CD4-positive, alpha-beta T cell treated with Interleukin-6 at 100 ng/mL for 8 hours (primary cell): ENCODE measurements around the gene NPAS3.

Source experiments
- DNase-seq: peaks from one replicate; pipeline ENCODE4 v3.0.0-alpha.2; 2020; ENCODE audit warnings: mixed read lengths, low spot score

Gene NPAS3

DNA sequence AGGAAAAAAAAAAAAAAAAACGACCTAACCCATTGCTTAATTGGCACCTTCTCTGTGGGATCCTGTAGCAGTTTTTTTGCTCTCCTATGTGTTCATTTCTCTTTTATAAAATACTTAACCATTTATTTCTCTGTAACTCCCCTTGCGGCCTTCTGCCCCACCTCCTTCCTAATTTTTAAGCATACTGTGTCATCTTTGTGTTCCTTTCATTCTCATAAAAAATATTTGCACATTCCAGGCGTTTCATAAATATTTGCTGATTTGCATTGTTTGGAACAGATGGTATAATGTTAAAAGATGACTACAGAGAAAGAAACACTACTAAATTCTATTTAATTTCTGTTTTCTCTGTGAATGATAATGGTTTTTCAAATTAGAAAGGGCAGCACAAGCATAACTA is 77.9 kb downstream of the NPAS3 start:
- DNase-seq = no peak

DNA sequence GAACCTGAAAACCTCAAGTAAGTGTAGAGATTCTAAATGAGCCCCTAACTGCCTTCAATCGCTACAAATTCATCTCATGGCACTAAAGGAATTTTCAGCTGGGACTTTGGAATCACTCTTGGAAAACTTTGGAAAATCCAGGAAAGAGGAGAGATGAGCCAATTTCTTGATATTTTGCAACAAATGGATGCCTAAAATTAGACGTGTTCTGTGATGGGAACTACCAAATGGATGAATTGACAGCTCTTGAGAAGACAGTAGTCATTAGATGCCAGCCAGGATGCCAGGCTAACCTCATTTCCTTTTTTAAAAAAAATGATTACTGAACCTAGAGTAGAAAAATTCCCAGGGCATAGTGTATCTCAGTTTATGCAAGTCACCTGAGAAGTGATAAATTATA is 78.3 kb downstream of the NPAS3 start:
- DNase-seq = no peak

DNA sequence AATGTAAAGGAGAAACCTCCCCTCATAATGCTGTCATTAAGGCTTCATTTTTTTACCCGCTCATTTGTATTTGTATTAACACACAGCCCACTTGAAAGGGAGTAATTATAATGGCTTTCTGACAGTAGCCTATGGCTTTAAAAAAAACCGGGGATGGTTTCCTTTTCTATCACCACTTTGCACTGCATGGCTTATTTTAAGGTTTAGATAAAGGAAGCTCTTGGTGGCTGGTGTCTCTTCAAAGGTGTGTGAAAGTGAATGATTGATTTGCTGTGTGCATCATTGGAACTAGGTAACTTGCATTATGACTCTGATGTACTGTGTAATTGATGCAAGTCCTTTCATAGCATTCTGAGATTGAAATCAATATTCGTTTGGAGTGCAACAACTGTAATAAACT is 80.7 kb downstream of the NPAS3 start:
- DNase-seq = no peak

DNA sequence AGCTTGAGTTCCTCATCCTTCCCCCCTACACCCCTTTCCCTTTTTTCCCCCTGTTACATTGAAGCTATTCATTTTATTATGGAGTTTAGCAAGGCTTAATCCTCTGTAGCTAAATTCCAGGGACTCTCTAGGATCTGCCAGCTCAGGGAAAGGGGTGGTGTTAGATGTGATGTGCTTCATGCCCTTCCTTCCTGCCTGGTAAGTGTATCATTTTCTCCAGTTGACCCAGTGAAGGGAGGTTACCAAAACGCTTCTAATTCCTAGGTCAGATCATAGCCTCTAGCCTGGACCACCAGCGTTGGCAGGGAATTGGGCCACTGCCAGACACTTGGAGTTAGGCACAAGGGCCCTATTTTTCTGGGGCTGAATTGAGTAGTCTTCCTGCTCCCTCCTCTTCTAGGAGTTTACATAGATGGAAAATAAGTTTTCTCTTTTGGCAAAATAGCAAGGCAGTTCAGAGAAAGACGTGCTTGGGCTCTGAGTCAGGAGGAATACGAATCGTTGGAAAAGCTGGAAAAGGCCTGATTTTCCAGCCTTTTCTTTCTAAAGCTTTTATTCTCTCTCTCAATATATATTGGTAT is 88.3 kb downstream of the NPAS3 start:
- DNase-seq = no peak

DNA sequence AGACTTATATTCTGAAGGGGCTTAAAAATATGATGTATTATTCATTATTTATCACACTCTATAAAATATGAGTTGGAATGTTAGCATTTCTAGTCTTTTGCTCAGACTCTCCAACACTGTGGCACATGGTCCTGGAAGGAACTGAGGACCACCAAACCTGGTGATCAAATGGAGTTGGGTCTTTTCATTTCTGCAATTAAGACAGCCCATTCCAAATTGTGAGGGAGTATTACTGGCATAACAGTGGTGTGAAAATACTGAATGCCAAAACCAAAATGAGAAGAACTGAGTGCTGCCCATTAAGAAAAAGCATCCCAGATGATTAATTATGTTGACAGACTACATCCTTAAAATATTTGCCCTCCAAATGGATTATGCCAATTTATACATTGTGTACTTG is 90.8 kb downstream of the NPAS3 start:
- DNase-seq = no peak

DNA sequence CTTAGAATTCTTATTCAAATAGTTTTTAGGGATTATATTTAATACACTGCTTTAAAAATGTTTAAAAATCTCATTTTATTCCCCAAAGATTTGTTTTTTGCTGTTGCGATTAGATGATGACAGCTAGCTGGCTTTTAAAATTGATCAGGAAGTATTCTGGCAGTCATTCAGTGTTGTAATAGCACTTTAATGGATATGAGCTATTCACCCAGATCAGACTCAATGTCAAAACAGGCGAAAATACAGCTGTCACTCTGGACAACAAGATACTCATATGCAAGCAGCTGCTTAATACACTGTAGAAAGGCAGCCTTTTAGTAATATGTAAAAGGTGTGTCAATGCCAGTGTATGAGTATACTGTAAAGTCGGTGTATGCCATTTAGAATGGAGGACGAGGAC is 91.7 kb downstream of the NPAS3 start:
- no peak for DNase-seq

DNA sequence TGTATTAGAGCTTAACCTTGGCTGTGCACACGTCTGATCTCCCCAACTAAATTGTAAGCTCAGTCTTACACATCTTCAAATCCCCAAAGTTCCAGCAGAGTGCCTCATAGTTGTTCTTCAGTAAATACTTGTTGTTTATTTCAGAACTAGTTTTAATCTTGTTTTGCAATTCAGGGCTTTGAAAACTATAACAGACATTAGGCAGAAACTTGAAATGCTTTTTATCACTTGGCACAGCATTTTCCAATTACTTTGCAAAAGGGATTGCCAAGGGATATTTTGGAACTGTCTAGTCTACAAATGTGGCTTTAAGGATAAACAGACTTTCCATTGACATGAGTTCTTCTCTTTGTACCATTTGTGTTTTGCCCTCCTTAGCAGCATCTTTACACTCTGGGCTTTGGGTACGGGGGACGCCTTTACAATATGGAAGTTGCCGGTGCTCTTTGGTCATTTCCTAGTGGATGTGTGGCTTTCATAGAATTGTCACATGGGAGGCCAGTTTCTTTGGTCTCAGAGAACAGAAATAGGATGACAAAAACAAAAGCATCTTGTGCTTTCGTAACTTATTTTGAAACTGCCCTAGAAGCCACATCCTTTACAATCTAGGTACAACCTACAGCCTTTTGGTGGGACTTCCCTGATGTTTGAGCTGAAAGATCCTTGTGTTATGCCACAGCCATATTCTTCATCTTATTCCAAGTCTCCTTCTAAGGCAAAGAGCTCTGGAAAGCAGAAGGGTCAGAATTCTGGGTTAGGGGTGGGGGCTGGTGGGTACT is 96.9 kb downstream of the NPAS3 start:
- no peak for DNase-seq

DNA sequence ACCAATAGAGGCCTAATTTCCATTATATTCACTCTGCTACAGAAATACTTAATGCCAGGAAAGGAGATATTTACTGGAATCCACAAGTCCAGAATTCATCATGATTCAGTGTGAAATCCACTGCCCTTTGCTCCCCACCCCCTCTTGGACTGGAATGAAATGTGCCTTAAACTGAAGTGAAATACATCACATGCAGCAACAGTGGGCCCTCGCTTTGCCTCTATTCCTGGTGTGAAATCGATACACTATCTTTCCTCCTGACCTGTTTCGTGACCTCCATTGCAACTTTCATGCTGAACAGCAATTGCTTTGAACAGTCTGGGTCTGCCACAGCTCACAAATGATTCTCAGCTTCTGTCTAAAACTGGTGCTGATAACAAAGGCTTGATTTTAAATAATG is 100.6 kb downstream of the NPAS3 start:
- no peak for DNase-seq

DNA sequence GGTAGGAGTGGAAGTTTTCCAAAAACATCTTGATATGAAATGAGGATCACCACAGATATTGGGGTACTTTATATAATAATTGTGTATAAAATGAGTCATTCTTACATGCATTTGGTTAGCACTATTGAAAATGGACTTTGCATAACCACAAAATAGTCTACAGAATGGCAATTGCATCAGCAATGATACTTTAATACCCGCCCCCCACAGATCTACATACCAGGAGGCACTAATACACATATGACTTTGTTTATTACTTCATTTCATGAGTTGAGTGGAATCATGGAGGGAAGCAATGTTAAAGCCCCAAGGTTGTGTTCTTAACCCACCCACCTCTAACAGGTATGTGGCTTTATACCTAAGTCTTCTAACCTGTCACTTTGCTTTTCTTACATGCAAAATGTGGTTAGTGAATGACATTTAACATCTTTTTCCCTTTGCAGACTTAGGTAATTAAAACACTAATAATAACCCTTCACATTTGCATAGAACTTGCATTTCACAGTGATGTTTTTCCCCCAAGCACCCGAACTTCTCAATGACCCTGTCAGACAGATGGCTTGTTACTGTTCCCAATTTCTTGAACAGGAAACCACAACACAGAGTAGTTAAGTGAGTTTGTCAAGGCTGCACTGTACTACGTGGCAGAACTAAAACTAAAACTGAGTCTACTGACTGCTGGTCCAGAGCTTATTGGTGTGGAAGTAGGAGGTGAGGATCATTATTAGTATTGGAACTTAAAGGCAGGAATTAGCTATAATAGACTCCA is 101.9 kb downstream of the NPAS3 start:
- DNase-seq = no peak

DNA sequence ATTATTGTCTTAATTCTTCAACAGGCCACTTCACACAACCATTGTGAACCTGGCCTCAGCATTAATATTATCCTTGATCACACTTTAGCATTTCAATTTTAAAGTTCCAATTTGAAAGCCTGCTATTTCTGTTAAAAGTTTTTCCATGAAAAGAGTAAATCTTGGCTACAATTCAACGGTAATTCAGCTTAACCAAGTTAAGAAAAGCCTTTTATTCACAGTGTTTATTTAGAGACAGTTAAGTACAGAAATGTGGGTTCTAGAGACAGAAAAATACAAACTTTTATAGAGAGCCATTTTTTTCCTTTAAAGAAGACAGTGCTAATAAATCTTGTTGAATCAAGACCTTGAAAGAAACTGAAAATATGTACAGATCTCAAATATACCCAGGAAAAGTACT is 103.9 kb downstream of the NPAS3 start:
- no peak for DNase-seq

DNA sequence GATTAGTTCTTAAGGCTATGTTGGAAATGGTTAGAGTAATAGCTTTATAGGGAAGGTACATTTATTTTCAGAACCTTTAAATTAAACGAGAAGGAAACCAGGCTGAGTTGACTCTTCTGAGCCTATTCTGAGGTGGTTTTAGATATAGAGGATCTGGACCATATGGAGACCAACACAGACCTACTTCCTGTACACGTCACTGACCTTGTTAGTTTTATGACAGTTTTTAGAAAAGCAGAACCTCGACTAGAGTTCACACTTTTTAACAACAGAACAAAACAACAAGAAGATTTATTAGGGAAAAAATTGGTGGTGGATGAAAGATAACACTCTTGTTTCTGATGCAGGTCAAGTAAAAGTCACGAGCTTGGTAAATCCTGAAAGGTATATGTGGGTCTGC is 107.1 kb downstream of the NPAS3 start:
- no peak for DNase-seq

DNA sequence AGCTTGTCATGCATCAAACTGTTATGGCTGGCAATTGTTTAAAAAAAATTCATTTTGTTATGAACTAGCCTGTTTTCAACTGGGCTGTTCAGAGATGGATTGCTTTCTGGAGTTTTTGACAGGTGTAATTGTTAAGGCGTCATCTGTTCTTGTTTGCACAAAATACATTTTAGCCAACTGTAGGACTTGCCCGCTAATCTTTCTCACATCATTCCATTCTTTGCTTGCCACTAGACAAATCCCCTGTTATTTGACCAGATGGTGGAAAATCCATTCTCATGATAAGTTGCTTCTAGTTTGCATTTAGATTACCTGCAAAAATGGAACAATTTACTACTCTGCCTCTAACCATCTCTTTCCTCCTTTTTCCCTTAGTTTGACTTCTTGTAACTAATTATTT is 114.3 kb downstream of the NPAS3 start:
- DNase-seq = no peak

DNA sequence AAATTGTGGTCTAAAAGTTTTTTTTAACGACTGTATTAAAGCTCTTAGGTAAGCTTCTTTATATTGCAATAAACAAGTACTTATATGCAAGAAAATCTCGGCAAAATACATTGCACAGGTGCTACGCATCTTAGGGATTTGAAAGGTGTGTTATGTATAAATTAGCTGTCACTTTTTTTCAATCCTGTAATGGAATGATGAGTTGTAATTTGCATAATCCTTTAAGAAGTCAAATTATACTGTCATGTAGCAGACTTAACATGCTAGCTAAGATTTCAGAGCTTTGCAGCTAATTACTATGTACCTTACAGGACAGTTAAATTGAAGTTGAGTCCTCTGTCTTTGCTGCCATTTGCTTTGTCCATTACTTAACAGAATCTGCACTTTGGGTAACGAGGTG is 117.5 kb downstream of the NPAS3 start:
- DNase-seq = no peak

DNA sequence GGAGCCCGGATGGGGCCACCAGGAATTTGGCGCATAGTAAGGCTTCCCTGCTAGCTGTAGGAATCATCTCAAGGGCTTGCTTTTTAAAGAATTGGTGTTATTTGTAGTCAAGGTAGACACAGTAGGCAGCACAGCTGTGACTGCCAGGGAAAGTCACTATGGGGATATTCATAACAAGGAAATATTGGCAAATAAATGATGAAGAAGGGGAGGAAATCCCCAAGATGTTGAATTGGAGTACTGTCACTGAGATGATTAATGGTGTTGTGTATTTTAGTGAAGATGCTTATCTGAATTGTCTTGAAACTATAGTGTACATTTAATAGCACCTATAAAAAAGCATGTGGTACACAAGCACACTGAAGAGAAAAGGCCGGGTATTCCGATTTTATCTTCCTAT is 118.9 kb downstream of the NPAS3 start:
- DNase-seq = no peak

DNA sequence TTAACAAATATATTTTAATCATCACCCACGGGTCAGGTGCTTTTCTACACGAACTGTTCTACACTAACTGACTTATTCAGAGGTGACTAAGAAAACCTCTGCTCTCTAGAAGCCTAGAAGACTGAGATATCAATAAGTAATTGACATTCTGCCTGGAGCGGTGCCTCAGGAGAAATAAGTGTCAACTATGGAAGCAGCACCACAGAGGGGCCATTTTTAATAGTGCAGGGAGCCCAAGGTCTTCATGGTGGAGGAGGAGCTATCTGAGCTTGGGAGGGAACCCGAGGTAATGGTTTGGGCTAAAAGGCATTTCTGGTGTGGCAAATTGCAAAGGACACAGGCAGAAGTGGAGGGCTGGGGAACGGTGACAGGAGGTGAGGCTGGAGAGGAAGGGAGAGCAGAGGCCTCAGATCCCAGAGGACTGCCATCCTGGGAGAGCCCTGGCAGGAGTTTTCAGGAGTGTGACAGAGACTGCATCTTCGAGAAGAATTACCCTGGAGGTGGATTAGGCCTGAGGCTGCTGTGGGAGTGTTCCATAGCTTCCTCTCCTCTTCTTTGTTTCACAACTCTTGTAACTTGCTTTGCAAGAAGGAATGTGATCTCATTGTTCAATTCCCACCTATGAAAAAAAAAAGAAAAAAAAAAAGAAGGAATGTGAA is 123.1 kb downstream of the NPAS3 start:
- no peak for DNase-seq

DNA sequence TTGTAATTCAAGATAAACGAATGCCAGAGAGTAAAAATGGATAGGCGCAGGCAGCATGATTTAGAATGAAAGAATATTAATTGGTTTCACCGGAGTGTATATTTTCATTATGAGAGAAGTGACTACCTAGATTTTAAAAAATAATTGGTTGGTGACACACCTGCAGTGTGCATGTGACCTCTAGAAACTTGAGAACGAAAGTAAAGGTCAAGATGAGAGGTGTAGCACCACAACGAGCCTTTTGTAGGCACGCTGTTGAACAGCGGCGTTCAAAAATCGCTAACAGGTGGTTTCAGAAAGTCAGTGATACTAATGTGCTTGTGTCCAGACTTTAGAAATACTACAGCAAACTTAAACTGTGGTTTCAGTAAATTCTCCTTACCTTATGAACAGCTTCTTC is 123.8 kb downstream of the NPAS3 start:
- DNase-seq = no peak

DNA sequence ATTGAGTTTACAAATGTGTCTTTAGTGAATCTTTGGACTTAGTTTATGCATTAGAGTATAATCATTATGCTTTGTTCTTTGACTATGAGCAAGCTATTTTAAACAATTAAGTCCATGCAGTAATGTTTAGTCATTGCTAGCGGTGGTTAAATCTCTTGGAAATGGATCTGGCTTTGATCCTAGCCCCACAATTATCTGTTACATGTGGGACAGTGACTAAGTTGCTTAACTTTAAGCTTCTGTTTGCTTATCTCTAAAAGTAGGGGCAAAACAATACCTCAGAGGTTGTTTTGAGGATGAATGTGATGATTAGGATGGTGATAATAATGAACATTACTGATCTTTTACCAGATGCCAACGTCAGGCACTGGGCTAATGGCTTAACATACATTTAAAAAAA is 124.2 kb downstream of the NPAS3 start:
- no peak for DNase-seq

DNA sequence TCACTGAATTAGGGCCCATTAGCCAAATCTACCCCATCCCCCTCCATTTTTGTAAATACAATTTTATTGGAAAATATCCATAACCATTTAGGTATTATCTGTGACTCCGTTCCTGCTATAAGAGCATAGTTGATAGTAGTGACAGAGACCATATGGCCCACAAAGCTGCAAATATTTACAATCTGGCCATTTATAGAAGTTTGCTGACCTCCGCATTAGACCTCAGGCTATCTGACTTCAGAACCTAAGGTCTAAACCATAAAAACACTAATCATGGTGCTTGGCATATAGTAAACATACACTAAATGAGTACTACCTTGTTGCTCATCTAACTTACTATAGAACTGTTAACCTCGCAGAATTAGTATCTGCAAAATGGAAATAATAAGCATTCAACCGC is 124.8 kb downstream of the NPAS3 start:
- DNase-seq = no peak

DNA sequence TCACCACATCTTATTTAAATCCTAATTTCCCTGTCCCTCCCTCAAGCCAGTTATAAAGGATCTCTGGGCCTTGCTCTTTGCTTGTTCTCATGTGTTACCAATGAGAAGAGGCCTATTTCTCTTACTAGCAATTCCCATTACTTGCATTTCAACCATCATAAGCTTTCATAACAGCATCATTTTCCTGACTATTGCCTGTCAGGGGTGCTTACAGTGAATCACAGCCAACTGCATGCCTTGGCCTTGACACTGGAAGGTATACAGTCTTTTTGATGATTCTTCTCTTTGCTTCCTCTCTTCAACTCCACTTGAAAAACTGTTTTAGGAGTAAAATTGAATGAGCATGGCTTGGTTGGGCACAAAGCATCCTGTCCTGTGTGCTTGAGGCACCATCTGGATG is 127.0 kb downstream of the NPAS3 start:
- DNase-seq = no peak

DNA sequence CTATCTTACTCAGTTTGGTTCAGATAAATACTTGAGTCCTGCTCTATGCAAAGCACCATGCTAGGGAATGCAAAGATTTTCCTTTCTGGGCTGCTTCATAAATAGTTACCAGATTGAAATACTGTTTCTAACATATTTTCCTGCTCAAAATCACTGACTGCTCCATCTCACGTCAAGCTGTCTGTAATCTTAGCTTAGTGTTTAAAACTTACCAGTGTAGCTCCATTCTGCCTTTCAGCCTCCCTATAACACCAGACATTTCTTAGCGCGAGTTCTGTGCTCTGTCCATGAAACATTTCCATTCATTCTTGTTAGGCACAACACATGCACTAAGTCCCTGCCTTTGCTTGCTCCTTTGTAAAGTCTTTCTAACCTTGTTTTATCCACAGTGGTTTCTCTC is 129.4 kb downstream of the NPAS3 start:
- no peak for DNase-seq

DNA sequence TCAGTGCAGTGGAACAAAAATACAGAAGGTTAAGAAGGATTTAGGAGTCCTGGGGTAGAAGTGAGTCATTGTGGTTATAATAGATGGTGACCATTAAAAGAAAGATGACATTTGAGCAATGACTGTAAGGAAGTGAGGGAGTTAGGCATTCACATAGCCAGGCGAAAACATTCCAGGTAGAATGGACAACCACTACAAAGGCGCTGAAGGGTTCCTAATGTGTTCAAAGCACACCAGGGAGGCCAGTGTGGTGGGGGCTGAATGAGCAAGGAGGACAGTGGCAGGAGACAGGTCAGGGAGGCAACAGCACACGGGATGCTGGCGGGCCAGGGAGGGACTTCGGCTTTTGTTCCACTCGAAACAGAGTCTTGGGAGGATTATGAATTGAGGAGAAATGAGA is 129.9 kb downstream of the NPAS3 start:
- DNase-seq = no peak

DNA sequence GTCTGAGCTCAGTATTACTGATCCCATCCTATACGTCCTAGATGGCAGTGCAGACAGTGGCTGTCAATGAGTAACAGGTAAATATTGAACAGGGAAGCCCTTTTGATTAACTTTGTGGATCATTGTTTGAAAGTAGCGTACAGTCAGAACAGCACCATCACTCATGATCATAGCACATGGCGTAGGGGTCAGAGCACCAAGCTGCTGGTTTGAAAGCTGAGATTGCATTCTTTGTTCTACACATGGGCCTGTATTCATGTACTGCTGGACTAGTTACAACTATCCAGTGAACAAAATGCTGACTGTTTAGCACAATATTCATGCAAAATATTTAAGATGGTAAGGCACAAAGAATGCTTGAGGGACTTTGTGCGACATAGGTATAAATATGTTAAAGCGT is 131.8 kb downstream of the NPAS3 start:
- no peak for DNase-seq

DNA sequence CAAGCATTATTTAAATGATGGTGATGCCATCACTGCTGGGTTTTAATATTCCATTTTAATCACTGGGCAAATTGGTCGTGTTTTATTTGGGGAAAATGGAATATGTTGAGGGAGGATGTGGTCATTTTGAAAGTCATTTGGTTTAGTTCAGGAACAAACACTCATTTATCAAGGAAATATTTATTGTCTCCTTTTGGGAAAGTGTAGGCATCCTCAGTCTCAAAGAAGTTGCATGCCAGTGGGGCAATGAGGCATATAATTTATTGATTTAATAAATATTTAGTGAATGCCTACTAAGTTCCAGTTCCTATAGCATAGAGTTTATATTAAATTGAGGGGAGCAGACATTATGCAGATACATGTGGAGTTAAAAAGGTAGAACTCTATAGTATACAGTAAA is 134.3 kb downstream of the NPAS3 start:
- no peak for DNase-seq
